ENCODE data around the gene SNRNP27. TPM values are rescaled to one million over a fixed set of nuclear protein-coding genes. Genes with fewer than 3 reads are reported as not detected.

Gene SNRNP27
- total RNA-seq, 1 donor from 2014 or later = 13.8 TPM

DNA sequence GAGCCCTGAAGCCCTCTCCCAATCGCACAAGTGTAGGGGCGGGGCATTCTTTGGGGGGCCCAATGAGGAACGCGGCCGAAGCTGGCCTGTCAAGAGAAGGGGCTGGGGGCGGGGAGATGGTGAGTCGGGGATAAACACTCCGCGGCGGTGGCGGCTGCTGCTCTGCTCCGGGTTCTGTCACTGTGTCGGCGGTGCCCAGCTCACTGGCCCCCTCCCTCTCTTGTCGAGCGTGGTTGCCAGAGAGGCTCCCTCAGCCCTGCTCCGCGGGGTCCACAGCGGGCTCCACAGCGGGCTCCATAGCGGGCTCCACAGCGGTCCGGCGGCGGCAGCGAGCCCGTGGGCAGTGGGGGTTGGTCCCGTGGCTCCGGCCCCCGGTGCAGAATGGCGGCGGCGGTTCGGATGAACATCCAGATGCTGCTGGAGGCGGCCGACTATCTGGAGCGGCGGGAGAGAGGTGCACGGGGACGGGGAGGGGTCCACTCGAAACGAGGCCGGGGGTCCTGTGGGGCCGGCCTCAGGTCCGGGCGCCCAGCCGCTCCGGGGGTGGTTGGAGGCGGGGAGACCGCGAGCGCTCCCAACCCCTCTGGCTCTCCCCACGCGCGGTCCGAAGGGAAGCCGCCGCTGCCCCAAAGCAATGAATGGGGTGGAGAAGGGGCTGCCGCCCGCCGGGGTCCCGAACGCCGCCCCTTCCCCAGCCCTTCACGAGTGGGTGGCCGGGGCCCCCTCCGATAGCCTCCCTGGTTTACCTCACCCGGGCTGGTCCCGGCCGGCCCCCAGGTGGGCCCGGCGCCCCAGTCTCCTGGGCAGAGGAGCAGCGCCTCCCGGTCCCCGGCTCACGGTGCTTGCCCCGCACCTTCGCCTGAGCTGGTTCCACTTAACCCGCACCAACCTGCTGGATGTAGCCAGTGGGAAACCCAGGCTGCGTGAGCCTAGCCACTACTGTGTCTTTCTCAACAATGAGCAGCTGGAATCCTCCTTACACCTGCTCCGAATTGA is 21.5 kb downstream of the SNRNP27 start, which contains the start of gene MXD1:
Gene MXD1, plus strand, starts transcription at position 160 of the 996 bp plus-strand sequence. Its CDS starts 222 bp downstream, at position 382.
- DNase-seq (ENCODE audit: low spot score) (peak; percentile 59), ATAC-seq (peak; percentile 86)

DNA sequence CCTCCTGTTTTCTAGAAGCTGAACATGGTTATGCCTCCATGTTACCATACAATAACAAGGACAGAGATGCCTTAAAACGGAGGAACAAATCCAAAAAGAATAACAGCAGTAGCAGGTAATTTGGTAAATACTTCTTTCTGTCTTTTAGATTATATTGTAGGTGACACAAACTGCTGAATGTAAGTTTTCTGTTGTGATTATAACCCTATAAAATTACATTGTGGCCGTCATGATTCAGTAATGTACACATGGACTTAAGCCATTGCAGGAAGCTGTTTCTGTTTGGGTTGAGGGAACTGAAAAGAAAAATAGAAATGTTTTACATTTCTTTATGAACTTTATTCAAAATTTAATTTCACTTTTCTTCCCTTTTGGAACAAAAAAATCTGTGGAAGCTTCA is 22.4 kb downstream of the SNRNP27 start:
- DNase-seq (ENCODE audit: low spot score) = no peak
- no peak for ATAC-seq

DNA sequence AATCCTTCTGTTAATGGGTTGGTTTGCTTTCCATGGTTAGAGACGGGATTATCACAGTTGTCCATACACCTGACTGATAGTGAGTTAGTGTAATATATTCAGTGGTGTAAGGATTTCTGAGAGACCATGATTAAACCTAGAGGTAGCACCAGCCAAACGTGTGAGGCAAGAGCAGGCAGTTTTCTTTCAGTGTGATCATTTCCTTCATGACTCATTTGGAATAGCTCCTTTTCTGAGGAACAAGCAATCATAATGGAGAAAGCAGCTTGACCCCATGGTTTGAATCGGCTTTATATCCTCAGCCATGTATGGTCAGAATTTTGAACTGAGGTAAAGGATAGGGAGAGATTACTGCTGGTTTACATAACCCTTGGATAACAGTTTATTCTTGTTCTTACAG is 24.1 kb downstream of the SNRNP27 start:
- ATAC-seq = no peak

DNA sequence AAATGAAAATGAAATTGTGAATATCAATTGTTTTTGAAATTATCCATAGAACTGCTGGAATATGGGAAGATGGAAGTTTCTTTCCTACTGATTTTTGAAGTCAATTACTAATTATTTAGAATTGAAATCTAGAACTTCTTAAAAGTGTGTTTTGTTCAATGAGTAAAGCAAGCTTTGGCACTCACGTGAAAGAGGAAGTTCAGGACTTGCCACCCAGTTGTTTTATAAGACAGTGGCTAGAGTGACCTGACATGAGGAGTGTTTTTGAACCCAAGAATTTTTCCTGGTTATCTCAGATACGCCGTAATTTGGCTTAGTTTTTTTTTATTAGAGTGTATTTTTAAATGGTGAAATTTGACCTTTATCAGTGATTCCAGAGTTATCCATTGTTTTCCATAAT is 24.6 kb downstream of the SNRNP27 start:
- no peak for DNase-seq (ENCODE audit: low spot score)
- no peak for ATAC-seq

More for the DNA sequence above, 24.1 kb downstream of the SNRNP27 start:
- no peak for DNase-seq (ENCODE audit: low spot score)

DNA sequence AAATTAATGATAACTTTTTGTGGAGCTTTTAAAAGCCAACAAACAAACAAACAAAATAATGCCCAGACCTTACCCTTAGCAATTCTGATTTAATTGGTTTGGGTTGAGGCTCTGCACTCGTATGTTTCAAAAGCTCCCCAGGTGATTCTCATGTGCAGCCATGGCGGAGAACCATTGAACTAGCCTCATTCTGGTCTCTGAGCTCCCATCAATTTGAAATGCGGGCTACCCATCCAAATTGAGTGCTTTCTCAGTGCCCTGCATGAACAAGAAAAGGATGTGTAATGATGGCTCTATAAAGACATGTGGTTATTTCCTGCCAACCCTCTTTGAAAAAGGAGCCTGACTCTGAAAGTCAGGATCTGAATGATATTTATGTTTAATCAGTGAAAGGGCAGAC is 29.4 kb downstream of the SNRNP27 start:
- DNase-seq (ENCODE audit: low spot score) = no peak
- no peak for ATAC-seq

DNA sequence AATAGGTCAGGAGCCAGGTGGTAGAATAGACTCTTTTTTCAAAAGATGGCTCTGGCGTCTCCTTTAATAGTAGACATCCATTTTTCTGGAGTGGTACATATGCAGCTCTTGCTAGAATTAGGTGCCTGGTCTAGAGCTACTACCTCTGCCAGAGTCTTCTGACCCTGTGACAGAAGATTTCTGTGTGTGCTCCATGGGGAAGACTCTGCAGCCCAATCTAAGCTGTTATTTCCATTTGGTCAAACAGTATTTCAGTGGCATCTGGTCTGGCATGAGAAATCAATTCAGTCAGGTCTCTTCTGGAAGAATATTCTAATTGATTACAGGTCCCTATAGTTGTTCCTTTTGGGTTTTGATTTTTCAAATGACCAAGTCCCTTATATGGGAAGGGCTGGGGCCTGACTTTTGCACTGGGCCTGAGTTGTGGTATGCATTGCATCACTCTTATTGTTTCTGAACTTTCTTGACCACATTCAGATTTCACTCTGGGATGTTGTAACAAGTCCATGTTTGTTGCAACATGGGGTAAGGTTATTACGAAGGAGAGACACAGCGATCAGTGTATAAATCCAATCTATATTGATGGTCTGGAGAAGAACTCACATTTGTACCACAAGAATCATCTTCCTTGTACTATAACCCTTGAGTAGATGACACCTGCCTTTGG is 33.2 kb downstream of the SNRNP27 start:
- ATAC-seq (peak; percentile 91), DNase-seq (ENCODE audit: low spot score) (no peak)

DNA sequence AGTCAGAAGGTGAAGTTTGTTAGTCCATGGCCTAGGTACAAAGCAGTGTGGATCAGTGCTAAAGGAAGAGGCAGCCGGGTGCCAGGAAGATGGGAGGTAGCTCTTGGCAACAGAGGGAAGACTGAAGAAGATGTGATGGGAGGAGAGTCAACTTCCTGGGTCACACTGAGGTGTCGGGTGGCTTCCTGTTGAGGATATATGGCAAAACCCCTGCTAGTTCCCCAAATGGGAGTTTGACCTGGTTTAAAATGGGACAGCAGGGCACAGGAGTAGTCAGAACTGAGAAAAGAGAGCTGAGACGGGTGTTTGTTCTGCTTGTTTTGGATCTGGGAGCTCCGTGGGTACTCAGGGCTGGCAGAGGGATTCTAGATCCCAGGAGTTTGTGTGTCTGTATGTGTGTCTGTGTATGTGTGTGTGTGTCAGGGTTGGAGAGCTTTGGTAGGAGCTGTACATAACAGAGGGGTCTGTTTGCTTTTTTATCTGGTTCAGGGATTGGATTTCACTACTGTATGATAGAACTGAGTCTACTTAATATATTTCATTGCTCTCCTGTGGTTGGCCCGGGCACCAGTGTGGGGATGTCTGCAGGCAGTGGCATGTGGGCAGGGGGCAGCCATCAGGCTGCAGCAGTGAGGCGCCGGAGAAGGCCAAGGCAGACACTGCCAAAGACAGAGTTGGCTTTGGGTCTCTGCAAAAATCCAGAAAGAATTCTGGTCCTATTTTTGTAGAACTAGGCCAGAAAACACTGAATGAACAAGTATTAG is 38.3 kb downstream of the SNRNP27 start:
- ATAC-seq (no peak), DNase-seq (ENCODE audit: low spot score) (no peak)

DNA sequence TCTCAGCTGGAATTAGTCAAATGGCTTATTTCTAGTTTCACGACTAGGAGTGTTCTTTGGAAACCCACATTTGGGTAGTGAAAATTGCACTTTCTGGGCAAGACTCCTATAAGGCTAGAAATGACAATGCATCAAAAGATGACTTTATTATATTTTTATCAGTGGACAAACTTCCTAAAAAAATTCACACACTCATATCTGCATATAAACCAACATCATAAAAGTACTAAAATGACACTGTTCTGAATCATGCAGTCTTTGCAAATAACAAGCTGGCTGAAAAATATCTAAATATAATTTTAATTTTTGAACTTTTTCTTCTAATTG is 38.8 kb downstream of the SNRNP27 start:
- ATAC-seq (no peak), DNase-seq (ENCODE audit: low spot score) (no peak)

DNA sequence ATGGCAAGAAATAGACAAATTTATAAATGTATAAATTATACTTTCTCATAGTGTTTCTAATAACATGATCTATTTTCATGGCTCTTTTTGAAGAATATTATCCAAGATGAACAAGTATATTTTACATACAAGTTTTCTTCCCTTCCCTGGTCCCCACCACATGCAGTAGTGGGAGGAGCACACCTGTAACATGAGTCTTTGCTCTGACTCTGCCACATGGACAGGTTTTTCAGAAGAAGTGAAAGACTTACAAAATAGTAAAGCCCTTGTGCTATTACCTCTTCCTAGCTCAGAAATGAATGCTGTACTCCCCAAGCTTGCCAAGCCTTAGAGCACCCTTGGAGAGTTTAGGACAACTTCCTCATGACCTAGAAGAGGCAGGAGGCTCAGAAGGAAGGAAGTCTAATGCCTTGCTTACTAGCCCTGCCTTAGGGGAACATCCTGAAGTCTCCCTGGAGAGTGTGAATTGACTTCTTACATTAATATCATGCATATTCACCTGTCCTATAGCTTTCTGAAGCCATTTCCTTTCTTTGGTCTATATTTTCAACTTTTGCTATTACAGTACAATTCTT is 39.6 kb downstream of the SNRNP27 start:
- peak; percentile 41 for ATAC-seq

DNA sequence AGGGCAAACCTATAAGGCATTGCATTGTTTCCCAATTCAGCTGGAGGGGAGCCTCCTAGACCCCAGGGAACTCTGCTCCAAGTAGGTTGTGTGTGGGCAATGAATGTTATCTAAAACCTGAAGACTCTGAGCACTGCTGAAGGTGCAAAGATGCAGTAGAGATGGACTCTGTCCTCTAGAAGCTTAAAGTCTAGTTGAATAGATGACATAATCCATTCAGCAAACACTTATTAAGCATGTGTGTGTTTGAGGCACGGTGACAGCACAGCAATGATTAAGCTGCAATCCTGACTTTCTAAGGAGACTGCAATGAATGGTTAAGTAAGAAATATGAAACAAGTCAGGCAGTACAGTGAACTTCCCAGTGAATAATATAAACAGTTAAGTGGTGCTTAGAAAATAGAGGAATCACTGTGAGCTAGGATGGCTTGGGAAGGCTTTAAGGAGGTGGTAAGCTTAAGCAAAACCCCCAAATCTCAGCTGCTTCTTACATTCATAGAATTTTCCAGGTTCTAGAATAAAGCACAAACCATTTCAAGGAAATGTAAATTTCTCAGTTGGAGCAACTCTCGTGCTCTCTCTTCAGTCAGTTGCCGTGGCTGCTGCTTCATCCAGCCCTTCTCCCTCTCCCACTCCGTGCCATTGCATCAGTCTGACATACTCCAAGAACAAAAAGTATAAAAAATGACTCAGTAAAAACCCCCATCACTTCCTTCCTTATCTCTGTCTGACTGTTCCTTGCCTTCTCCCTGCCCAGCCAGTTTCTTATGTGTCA is 40.3 kb downstream of the SNRNP27 start:
- DNase-seq (ENCODE audit: low spot score) (no peak), ATAC-seq (peak; percentile 71)

More for the DNA sequence above, 39.6 kb downstream of the SNRNP27 start:
- no peak for DNase-seq (ENCODE audit: low spot score)

DNA sequence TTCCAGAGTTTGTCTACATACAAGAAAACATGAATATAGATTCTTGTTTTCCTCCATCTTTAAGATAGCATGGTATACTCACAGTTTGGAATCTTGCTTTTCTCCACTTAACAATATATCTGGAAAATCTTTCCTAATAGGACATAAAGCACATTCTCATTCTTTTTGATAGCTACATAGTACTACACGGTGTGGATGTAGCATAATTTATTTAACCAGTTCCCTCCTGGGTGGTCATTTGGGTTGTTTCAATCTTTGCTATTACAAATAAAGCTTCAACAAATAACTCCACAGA is 40.8 kb downstream of the SNRNP27 start:
- DNase-seq (ENCODE audit: low spot score) (no peak), ATAC-seq (no peak)

DNA sequence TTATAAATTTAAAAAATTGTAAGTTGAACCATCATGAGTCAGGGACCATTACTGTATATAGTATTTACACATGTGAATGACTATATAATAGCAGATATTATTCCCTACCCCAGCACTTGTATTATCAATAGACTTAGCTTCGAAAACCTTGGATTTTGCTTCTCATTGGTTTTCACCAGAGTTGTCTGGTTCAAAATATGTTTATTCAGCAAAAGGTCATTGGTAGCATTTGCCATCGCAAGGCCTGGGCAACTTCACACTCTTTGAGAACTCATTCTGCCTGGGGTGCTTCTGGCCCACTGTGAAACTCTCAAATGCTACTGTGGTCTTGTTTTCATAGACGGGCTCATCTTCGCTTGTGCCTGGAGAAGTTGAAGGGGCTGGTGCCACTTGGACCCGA is 41.3 kb downstream of the SNRNP27 start:
- DNase-seq (ENCODE audit: low spot score) (no peak), ATAC-seq (no peak)

DNA sequence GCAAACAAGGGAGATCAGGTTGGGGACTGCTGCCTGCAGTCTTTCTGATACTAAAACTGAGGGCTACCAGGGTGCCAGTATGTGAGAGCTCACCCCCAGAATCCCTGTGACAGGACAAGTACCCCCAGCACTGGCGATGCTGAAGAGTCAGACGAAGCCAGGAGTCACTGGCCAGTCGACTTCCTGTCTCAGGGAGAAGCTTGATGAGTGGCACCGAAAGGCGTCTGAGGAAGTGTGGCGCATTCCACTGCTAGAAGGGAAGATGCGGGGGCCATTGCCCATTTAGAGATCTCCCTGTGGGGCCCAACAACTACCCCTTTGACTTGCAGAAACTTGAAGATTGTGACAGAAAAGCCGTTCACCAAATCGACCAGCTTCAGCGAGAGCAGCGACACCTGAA is 43.1 kb downstream of the SNRNP27 start:
- ATAC-seq = no peak
- no peak for DNase-seq (ENCODE audit: low spot score)

DNA sequence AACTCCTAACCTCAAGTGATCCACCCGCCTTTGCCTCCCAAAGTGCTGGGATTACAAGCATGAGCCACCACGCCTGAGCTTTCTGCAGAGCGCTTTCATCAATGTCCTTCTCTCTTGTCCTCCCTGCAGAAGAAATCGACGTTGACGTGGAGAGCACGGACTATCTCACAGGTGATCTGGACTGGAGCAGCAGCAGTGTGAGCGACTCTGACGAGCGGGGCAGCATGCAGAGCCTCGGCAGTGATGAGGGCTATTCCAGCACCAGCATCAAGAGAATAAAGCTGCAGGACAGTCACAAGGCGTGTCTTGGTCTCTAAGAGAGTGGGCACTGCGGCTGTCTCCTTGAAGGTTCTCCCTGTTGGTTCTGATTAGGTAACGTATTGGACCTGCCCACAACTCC is 44.2 kb downstream of the SNRNP27 start:
- DNase-seq (ENCODE audit: low spot score) (no peak), ATAC-seq (no peak)

DNA sequence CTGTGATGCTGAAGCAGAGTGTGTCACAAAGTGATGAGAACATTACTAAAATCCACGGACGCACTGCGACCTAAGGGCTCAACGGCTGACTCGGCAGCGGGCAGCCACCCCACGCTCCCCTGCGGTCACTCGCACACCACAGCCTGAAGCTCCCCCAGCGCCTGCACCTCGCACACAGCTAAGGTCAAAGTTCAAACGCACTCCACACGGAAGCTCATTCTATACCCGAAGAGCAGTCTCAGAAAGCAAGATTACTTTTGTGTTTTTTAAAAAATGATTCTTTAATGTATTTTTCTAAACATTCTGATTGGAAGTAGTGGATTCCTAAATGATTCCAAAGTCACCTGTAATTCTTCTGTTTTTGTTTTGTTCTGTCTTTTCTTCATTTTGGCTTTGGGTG is 46.0 kb downstream of the SNRNP27 start:
- ATAC-seq (no peak), DNase-seq (ENCODE audit: low spot score) (no peak)

DNA sequence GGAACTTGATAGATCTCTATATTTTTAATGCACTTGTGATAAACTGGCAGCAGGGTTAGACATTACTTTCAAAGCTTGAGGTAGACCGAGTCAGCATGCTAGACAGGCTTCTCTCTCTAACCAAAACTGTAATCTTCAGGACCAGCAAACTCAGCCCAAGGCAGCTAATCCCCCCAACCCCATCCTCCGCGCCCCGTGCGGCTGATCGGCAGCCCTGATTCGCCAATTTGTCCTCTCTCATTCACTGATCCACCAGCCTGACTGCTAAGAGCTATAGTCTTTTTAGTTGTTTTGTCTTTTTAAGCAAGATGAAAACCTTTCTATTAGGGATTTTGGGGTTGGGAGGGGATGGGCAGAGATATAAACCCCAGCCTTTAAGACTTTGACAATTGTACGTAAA is 46.9 kb downstream of the SNRNP27 start:
- DNase-seq (ENCODE audit: low spot score) (no peak), ATAC-seq (no peak)

DNA sequence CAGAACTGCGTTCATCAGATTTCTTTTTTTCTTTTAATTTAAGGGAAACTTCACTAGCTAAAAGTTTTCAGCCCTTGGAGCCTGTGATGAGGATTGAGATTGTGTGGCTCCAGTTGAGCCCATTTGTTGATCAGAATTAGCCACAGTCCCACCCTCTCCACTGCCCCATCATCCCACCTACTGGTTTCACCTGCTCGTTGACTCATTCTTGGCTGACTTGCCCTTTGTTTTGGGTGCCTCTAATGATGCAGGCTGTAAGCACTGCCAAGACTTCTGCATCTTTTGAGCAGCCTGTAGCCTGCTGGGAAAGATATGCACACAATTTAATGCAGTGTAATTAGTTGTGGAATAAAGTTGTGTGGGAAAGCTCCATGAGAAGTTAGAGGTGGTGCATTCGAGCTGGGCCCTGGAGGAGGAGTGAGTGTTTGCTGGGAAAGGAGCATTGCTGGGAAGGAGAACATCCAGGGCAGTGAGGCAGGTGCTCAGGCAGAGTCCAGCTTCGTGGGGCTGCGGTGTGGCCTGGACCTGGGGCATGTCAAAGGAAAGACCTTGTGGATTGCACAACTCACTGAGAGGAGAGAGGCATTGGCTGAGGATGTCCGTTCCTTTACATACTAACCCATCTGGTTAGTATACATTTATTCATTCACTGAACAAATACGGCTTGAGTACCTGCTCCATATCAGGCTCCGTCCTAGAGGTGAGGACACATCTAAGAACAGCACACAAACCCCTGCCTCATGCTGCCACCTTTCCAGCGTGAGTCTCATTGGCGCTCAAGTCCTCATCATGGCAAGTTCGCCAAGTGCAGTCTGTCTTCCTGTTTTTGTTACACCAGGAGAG is 49.5 kb downstream of the SNRNP27 start:
- ATAC-seq (no peak), DNase-seq (ENCODE audit: low spot score) (no peak)

DNA sequence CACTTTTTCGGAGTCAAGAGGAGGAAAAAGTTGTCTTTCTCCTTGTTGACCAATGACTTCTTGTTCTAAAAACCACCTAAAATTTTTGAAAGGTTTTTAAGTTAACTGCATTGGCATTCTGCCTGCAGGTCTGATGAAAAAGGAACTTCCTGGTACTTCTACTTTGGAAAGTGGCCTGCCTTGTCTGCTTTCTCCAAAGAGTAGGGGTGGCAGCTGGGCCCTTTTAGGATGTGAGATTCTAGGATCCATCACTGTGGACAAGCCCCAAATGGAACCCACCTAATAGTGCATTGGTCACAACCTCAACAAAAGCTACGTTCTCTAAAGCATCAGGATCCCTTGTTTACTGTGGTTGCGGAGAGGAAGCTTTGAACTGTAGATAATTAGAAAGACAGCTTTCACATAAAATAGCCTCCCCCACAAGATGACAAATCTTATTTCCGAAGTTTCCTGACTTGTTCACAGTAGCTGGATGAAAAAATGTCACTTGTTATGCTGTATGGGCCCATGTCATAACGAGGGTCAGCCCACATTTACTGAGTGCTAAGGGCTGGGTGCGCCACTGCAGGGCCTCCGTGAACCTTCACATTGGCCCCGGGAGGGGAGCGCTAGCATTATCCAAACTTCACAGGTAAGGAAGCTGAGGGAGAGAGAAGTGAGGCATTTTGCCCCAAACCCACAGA is 50.2 kb downstream of the SNRNP27 start:
- DNase-seq (ENCODE audit: low spot score) = no peak
- ATAC-seq = no peak

DNA sequence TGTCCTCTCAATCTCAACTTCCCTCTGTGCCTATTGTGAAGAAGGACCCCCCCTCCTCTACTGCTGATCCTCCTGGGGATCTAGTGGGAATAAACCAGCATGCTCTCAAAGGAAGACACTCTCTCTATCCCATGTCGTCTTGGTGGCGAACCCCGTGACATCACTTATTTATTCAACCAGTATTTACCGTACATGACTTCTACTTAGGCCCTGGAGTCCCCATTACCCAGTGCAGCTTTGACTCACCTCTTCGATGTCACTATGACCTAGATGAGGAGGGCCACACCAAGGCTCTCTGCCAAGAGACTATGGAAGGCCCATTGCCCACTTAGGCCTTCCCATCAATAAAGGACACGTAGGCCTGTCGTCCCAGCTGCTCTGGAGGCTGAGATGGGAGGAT is 51.0 kb downstream of the SNRNP27 start:
- DNase-seq (ENCODE audit: low spot score) = no peak
- ATAC-seq = no peak
